HTR-8/SVneo (cell line): ENCODE measurements around the gene CPT1B.
"Not testable (repeated sequence)": the region's sequence is repeated elsewhere in the genome, so short reads cannot be mapped to it uniquely, and the experiment has no call there.

Experiments used
- DNase-seq: peaks from one replicate; pipeline ENCODE4 v3.0.0; 2011; ENCODE audit warnings: low spot score, mixed read lengths; ENCODE audit not compliant: insufficient read length
- FAIRE-seq: peaks from 2 replicates; lab custom pipeline; 2011; peaks lifted over from hg19 to GRCh38; lab: Jason Lieb, UNC

Gene CPT1B

GRCh38 chr22:50548921-50549790, 29.1 kb downstream of the CPT1B start:
- FAIRE-seq (no peak), DNase-seq (no peak)

GRCh38 chr22:50548040-50548920, 29.9 kb downstream of the CPT1B start:
- DNase-seq = no peak
- FAIRE-seq = no peak

- DNase-seq = no peak
- no peak for FAIRE-seq
These were observed 30.8 kb downstream of the CPT1B start for GRCh38 chr22:50547263-50547985.

- FAIRE-seq (no peak), DNase-seq (no peak)
These were observed 31.6 kb downstream of the CPT1B start for GRCh38 chr22:50546326-50547262.

- FAIRE-seq (no peak), DNase-seq (no peak)
These were observed 32.5 kb downstream of the CPT1B start, which contains the start of gene KLHDC7B for GRCh38 chr22:50545522-50546325. Gene KLHDC7B, plus strand, starts transcription at chr22:50545899. Its CDS starts 345 bp downstream, at chr22:50546244.

GRCh38 chr22:50544746-50545253, 33.4 kb downstream of the CPT1B start:
- FAIRE-seq = no peak
- DNase-seq = no peak

GRCh38 chr22:50544078-50544745, 34.0 kb downstream of the CPT1B start:
- FAIRE-seq = no peak

GRCh38 chr22:50542416-50542927, 35.8 kb downstream of the CPT1B start:
- DNase-seq (no peak), FAIRE-seq (no peak)

More at GRCh38 chr22:50544078-50544745, 34.0 kb downstream of the CPT1B start:
- no peak for DNase-seq

GRCh38 chr22:50541667-50542026, 36.6 kb downstream of the CPT1B start:
- DNase-seq, FAIRE-seq: not testable (repeated sequence)

GRCh38 chr22:50540381-50540780, 37.8 kb downstream of the CPT1B start:
- DNase-seq (no peak), FAIRE-seq (no peak)

GRCh38 chr22:50537765-50538164, 40.5 kb downstream of the CPT1B start:
- no peak for FAIRE-seq
- DNase-seq = no peak

GRCh38 chr22:50536226-50536625, 42.0 kb downstream of the CPT1B start:
- DNase-seq (no peak), FAIRE-seq (no peak)

GRCh38 chr22:50535113-50535512, 43.1 kb downstream of the CPT1B start:
- FAIRE-seq (no peak), DNase-seq (no peak)

GRCh38 chr22:50533856-50534711, 44.1 kb downstream of the CPT1B start:
- DNase-seq, FAIRE-seq: not testable (repeated sequence)

- no peak for FAIRE-seq
These were observed 45.1 kb downstream of the CPT1B start for GRCh38 chr22:50532824-50533796.

More at GRCh38 chr22:50532824-50533796, 45.1 kb downstream of the CPT1B start:
- DNase-seq = no peak
